LNCAP (cell line): ENCODE data around the gene MED10.

Experiments used
- TF ChIP-seq, protein P1 (sequence below): fragments of 450-650 bp; IDR thresholded peaks from 2 replicates; pipeline ENCODE4 v1.5.1; 2017; ENCODE audit warnings: mild to moderate bottlenecking

Gene MED10

GRCh38 chr5:6377905-6378765 lies at the start of gene MED10:
Gene MED10, minus strand, starts transcription at chr5:6378547. Its CDS starts 64 bp downstream, at chr5:6378483.
- TF ChIP-seq, protein P1, sequence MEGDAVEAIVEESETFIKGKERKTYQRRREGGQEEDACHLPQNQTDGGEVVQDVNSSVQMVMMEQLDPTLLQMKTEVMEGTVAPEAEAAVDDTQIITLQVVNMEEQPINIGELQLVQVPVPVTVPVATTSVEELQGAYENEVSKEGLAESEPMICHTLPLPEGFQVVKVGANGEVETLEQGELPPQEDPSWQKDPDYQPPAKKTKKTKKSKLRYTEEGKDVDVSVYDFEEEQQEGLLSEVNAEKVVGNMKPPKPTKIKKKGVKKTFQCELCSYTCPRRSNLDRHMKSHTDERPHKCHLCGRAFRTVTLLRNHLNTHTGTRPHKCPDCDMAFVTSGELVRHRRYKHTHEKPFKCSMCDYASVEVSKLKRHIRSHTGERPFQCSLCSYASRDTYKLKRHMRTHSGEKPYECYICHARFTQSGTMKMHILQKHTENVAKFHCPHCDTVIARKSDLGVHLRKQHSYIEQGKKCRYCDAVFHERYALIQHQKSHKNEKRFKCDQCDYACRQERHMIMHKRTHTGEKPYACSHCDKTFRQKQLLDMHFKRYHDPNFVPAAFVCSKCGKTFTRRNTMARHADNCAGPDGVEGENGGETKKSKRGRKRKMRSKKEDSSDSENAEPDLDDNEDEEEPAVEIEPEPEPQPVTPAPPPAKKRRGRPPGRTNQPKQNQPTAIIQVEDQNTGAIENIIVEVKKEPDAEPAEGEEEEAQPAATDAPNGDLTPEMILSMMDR: no peak

DNA sequence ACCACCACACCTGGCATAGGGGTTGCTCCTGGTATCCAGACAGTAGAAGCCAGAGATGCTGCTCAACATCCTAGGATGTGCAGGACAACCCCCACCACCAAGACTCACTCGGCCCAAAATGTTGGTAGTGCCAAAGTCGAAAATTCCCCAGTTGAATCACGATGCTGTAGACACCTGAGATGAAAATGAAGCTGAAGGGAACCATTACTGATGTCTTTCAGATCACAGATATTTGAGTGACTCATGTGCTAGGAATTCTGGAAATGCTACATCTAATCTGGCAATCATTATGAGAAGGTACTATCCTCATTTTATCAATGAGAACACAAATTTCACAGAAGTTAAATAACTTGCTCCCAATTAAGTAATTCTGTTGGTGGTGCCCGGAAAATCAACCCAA lies 49.3 kb upstream of the MED10 start:
- TF ChIP-seq, protein P1: no peak

GRCh38 chr5:6424700-6425099 lies 46.4 kb upstream of the MED10 start:
- TF ChIP-seq, protein P1: no peak

- TF ChIP-seq, protein P1: no peak
Measured at GRCh38 chr5:6424110-6424659, 45.8 kb upstream of the MED10 start.

DNA sequence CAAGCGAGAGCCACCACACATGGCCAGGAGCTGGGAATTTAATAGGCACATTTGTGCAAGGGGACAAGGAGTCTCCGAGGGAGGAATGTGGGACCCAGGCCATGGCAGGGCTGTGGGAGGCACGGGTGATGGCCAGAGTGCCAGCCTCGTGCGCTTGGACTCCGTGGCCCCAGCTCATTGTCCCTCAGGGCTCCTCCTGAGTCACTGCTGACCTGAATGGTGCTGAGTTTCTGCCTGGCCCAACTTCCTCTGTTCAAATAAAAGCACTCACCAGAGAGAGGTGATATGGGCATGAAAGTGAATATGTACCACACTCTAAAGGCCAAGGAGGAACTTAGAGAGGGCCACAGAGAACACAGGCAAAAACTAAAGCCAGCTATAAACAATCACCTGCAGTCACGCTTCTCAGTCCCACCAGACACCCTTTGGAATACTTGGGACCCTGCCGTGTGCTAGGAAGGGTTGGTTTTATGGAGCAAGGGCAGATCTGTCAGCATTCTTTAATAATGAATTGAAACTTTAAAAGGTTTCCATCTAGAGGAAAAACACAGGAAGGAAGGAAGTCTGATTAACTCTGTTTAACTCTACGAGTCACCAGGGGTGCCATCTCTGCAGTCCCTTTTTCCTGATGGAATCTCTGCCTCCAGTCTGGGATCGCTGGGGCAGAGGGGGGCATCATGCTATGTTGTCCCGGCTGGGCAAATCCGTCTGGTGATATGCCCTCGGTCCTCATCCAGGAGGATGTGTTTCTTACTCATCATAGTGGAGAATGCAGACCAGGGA lies 45.2 kb upstream of the MED10 start:
- TF ChIP-seq, protein P1: no peak

- TF ChIP-seq, protein P1: no peak
Measured at GRCh38 chr5:6419340-6419852, 41.0 kb upstream of the MED10 start.

DNA sequence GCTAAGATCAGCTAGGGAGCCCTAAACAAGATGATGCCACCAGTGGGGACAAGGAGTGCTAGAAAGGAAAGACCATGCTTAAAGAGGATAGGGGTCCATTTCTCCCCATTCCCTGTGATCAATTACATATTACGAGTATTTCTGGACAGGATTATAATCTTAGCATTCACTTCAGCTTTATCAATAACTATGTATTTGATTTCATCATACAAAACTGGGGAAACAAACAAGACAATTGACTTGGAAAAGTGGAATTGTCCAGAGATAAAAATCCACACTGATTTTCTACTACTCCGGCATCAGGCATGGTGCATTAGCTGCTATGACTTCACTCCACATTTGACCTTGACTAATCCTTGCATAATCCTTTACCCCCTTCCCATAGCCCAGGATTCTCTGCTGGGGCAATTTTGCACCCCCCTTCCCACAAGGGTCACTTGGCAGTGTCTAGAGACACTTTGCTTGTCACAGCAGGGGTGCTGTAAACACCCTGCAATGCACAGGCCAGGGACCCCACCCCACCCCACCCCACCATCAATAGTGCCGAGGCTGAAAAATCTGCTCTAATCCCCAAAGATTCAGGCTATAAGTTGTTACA lies 40.4 kb upstream of the MED10 start:
- TF ChIP-seq, protein P1: no peak
